Measurements from ENCODE around the gene ATP1A2. TPM values are rescaled to one million over a fixed set of nuclear protein-coding genes. Genes with fewer than 3 reads are reported as not detected.
A peak's percentile ranks its signal among the peaks of the same experiment; 100 is the strongest.

The ATP1A2 gene
- total and polyA plus RNA-seq, 2 donors (not counting 1 experiment from before 2014, with no cell fraction given) = not detected

GRCh38 chr1:160107512-160107911 is 8.0 kb upstream of the ATP1A2 start:
- Histone ChIP-seq H2AFZ (ENCODE audit: insufficient read depth, low read depth, low read length, poor library complexity, severe bottlenecking) (no peak overlapping the region), H3K27me3 (replicated peaks in 1 of 4; ENCODE audit: control extremely low read depth in 1 of 4, control insufficient read depth in 3 of 4, insufficient read depth in 4 of 4, low read length in 3 of 4) (peaks cover 0 to 3% (median 0%) of the 10 kb centered on the region in 4 experiments), H3K9me3 (ENCODE audit: control extremely low read depth in 1 of 3, control insufficient read depth in 2 of 3, insufficient read depth in 1 of 3, low read length in 2 of 3) (no peaks in the 10 kb centered on the region), H3K9ac (ENCODE audit: low read length) (no peak overlapping the region), H4K20me1 (ENCODE audit: control insufficient read depth, insufficient read depth, low read length, poor library complexity, severe bottlenecking) (no peaks in the 10 kb centered on the region), H3K79me2 (ENCODE audit: control insufficient read depth, insufficient read depth, low read length) (no peaks in the 10 kb centered on the region), H3K4me3 (ENCODE audit: control extremely low read depth in 1 of 5, extremely low read depth in 1 of 5, insufficient read depth in 1 of 5, low read depth in 2 of 5, low read length in 4 of 5) (no peak overlapping the region), H3K4me1 (ENCODE audit: control insufficient read depth in 2 of 2, insufficient read depth in 2 of 2, low read length in 2 of 2) (no peaks in the 10 kb centered on the region), H3K36me3 (replicated peaks in 1 of 2; ENCODE audit: control extremely low read depth in 1 of 2, control insufficient read depth in 1 of 2, extremely low read depth in 1 of 2, insufficient read depth in 2 of 2, low read length in 1 of 2) (no peaks in the 10 kb centered on the region), H3K27ac (ENCODE audit: low read length in 2 of 2) (no peak overlapping the region), H3K4me2 (replicated peaks; ENCODE audit: low read depth, low read length, poor library complexity, severe bottlenecking) (no peak overlapping the region)
- H3K4me1 Mint-ChIP-seq = peaks cover 2% of the 10 kb centered on the region
- ATAC-seq (ENCODE audit: low read depth) (no peak), DNase-seq (no peak)
- CTCF ChIA-PET = interaction anchor here (0.7 to 3.4 kb wide), 5 partner anchors 21 to 269 kb away, joined by 4 to 15 read pairs (median 6); no protein-coding TSS in a partner anchor
- no peaks in the 10 kb centered on the region for H3K9me3 Mint-ChIP-seq (ENCODE audit: insufficient read depth)
- WGBS (ENCODE audit: insufficient coverage) = 83% methylated on average over 1 of the region's 1 CpG
- TF ChIP-seq CTCF (IDR thresholded peaks at IDR 0.05) = no peak
- no peak for TF ChIP-seq EZH2 (IDR thresholded peaks at IDR 0.05; ENCODE audit: borderline replicate concordance, insufficient read depth, low read depth, low read length, poor library complexity, severe bottlenecking)
- no peak overlapping the region for H3K4me3 Mint-ChIP-seq
- H3K27ac Mint-ChIP-seq = no peak overlapping the region
- POLR2A ChIA-PET = no interaction called here
- H3K27me3 Mint-ChIP-seq = peaks cover 5% of the 10 kb centered on the region
- intact Hi-C loops (cut with micrococcal nuclease) = no loop called here

- TF ChIP-seq CTCF (IDR thresholded peaks at IDR 0.05) (peak; percentile 60), EZH2 (IDR thresholded peaks at IDR 0.05; ENCODE audit: borderline replicate concordance, insufficient read depth, low read depth, low read length, poor library complexity, severe bottlenecking) (no peak)
- ATAC-seq (ENCODE audit: low read depth) = no peak
- Histone ChIP-seq H3K36me3 (replicated peaks in 1 of 2; ENCODE audit: control extremely low read depth in 1 of 2, control insufficient read depth in 1 of 2, extremely low read depth in 1 of 2, insufficient read depth in 2 of 2, low read length in 1 of 2) (no peaks in the 10 kb centered on the region), H3K4me2 (replicated peaks; ENCODE audit: low read depth, low read length, poor library complexity, severe bottlenecking) (no peak overlapping the region), H3K27me3 (replicated peaks in 1 of 4; ENCODE audit: control extremely low read depth in 1 of 4, control insufficient read depth in 3 of 4, insufficient read depth in 4 of 4, low read length in 3 of 4) (peaks cover 0 to 3% (median 0%) of the 10 kb centered on the region in 4 experiments), H3K4me3 (ENCODE audit: control extremely low read depth in 1 of 5, extremely low read depth in 1 of 5, insufficient read depth in 1 of 5, low read depth in 2 of 5, low read length in 4 of 5) (no peak overlapping the region), H3K9me3 (ENCODE audit: control extremely low read depth in 1 of 3, control insufficient read depth in 2 of 3, insufficient read depth in 1 of 3, low read length in 2 of 3) (no peaks in the 10 kb centered on the region), H3K9ac (ENCODE audit: low read length) (no peak overlapping the region), H3K79me2 (ENCODE audit: control insufficient read depth, insufficient read depth, low read length) (no peaks in the 10 kb centered on the region), H4K20me1 (ENCODE audit: control insufficient read depth, insufficient read depth, low read length, poor library complexity, severe bottlenecking) (no peaks in the 10 kb centered on the region), H3K27ac (ENCODE audit: low read length in 2 of 2) (no peak overlapping the region), H2AFZ (ENCODE audit: insufficient read depth, low read depth, low read length, poor library complexity, severe bottlenecking) (no peak overlapping the region), H3K4me1 (ENCODE audit: control insufficient read depth in 2 of 2, insufficient read depth in 2 of 2, low read length in 2 of 2) (no peaks in the 10 kb centered on the region)
- Mint-ChIP-seq H3K27me3 (peaks cover 5% of the 10 kb centered on the region), H3K27ac (no peak overlapping the region), H3K4me3 (no peak overlapping the region), H3K9me3 (ENCODE audit: insufficient read depth) (no peaks in the 10 kb centered on the region), H3K4me1 (peaks cover 2% of the 10 kb centered on the region)
- WGBS (ENCODE audit: insufficient coverage) = 86% methylated on average over 4 of the region's 6 CpGs
- intact Hi-C loops (cut with micrococcal nuclease) = no loop called here
- CTCF ChIA-PET = interaction anchor here (0.5 to 3.4 kb wide), 11 partner anchors 8 to 269 kb away, joined by 3 to 15 read pairs (median 4); no protein-coding TSS in a partner anchor
- POLR2A ChIA-PET = no interaction called here
- DNase-seq = peak; percentile 52
These were observed 6.5 kb upstream of the ATP1A2 start for GRCh38 chr1:160108888-160109662.
